Endothelial cell of umbilical vein (primary cell): ENCODE results near the gene STARD13. TPM values are rescaled to one million over a fixed set of nuclear protein-coding genes. Genes with fewer than 3 reads are reported as not detected.

Experiments used
- BruUV-seq: library from RNA; stranded (reverse); fragments of 400-500 nt; replicated peaks from 2 replicates; lab custom pipeline; 2021; lab: Mats Ljungman, UMichigan
- CTCF ChIA-PET: fragments of 300-600, 350-600 bp; sonication (Branson Sonifier 250); formaldehyde crosslinking; loops from one replicate; lab custom pipeline; 2021; ENCODE audit warnings: antibody characterized with exemption, inconsistent platforms; lab: Charles Lee
- POLR2A ChIA-PET: fragments of 300-600, 350-600 bp; sonication (Branson Sonifier 250); formaldehyde crosslinking; loops from one replicate; lab custom pipeline; 2021; ENCODE audit warnings: antibody characterized with exemption, inconsistent platforms; lab: Charles Lee
- DNase-seq: peaks from one replicate; pipeline ENCODE4 v3.0.0-alpha.2; 2011; ENCODE audit warnings: low read depth, low spot score
- FAIRE-seq: peaks from 2 replicates; lab custom pipeline; 2011; peaks lifted over from hg19 to GRCh38; lab: Jason Lieb, UNC
- H2AFZ ChIP-seq: 2 replicates; pipeline ENCODE4 v1.6.0; 2012; ENCODE audit warnings: low read depth, low read length, control low read depth, inconsistent platforms
- H3K27ac ChIP-seq: 2 replicates; pipeline ENCODE4 v1.5.1; 2011; ENCODE audit warnings: low read depth, mild to moderate bottlenecking, control low read depth, low read length, moderate library complexity; ENCODE audit not compliant: insufficient read depth
- H3K27me3 ChIP-seq, 2 experiments: 2 replicates each; pipeline versions ENCODE4 v1.6.0 to v1.6.1; 2011; ENCODE audit warnings: low read length in 2 of 2, mixed read lengths in 1 of 2; ENCODE audit not compliant: control insufficient read depth in 2 of 2, insufficient read depth in 2 of 2
- H3K36me3 ChIP-seq, 2 experiments: 2 replicates in 1 of 2; 3 replicates in 1 of 2; pipeline ENCODE4 v1.5.1; 2011; ENCODE audit warnings: low read length in 2 of 2, mild to moderate bottlenecking in 1 of 2, moderate library complexity in 1 of 2; ENCODE audit not compliant: control insufficient read depth in 2 of 2, insufficient read depth in 2 of 2; ENCODE audit errors: extremely low read depth in 1 of 2
- H3K4me1 ChIP-seq: 3 replicates; pipeline ENCODE4 v1.5.1; 2011; ENCODE audit warnings: mild to moderate bottlenecking, low read length; ENCODE audit not compliant: control insufficient read depth, insufficient read depth; ENCODE audit errors: extremely low read depth
- H3K4me2 ChIP-seq: 2 replicates; pipeline ENCODE4 v1.6.1; 2011; ENCODE audit warnings: low read length, control low read depth, mixed read lengths; ENCODE audit not compliant: insufficient read depth
- H3K4me3 ChIP-seq, 3 experiments: fragments of 200-600 bp in 1 of 3; sonication (generic), shearing (Covaris generic) in 1 of 3; replicated peaks in 1 of 3; 2 replicates each; pipeline ENCODE4 v1.5.1; 2011 to 2016; ENCODE audit warnings: control low read depth in 3 of 3, low read length in 3 of 3, mild to moderate bottlenecking in 2 of 3, inconsistent platforms in 1 of 3, low read depth in 1 of 3, moderate library complexity in 1 of 3; ENCODE audit not compliant: insufficient read depth in 1 of 3
- H3K79me2 ChIP-seq: 2 replicates; pipeline ENCODE4 v1.6.0; 2012; ENCODE audit warnings: low read length, inconsistent platforms; ENCODE audit not compliant: control insufficient read depth, insufficient read depth
- H3K9ac ChIP-seq: replicated peaks from 2 replicates; pipeline ENCODE3; 2011; ENCODE audit warnings: low read length, control low read depth; ENCODE audit not compliant: insufficient read depth; ENCODE audit errors: extremely low read depth
- H3K9me1 ChIP-seq: replicated peaks from 3 replicates; pipeline ENCODE4 v1.6.0; 2011; ENCODE audit warnings: mild to moderate bottlenecking, low read length; ENCODE audit not compliant: control insufficient read depth, insufficient read depth; ENCODE audit errors: extremely low read depth
- H3K9me3 ChIP-seq: replicated peaks from 2 replicates; pipeline ENCODE4 v1.5.1; 2012; ENCODE audit warnings: low read length, inconsistent platforms; ENCODE audit not compliant: control insufficient read depth, insufficient read depth
- H4K20me1 ChIP-seq: replicated peaks from 2 replicates; pipeline ENCODE3; 2011; ENCODE audit warnings: mild to moderate bottlenecking, low read length; ENCODE audit not compliant: control insufficient read depth, insufficient read depth; ENCODE audit errors: extremely low read depth
- EZH2 ChIP-seq: IDR thresholded peaks from 2 replicates; pipeline ENCODE4 v1.6.1; 2012; ENCODE audit warnings: borderline replicate concordance, low read depth, mild to moderate bottlenecking, moderate library complexity, low read length, inconsistent platforms; ENCODE audit not compliant: severe bottlenecking
- FOS ChIP-seq: IDR thresholded peaks from 2 replicates; pipeline ENCODE4 v1.6.1; 2011; ENCODE audit warnings: mild to moderate bottlenecking, low read length, moderate library complexity, borderline replicate concordance; ENCODE audit not compliant: insufficient read depth
- GATA2 ChIP-seq: IDR thresholded peaks from 2 replicates; pipeline ENCODE4 v1.7.0; 2011; ENCODE audit warnings: low read depth, mild to moderate bottlenecking, moderate library complexity, mixed read lengths, low read length; ENCODE audit not compliant: insufficient read length, insufficient read depth
- JUN ChIP-seq: IDR thresholded peaks from 2 replicates; pipeline ENCODE4 v1.6.1; 2011; ENCODE audit warnings: borderline replicate concordance, low read depth; ENCODE audit not compliant: insufficient read length, insufficient read depth
- MYC ChIP-seq: IDR thresholded peaks from one replicate; pipeline ENCODE4 v1.6.1; 2011; ENCODE audit warnings: mild to moderate bottlenecking, low read depth, low read length
- POLR2A ChIP-seq: IDR thresholded peaks from 2 replicates; pipeline ENCODE4 v1.6.1; 2012; ENCODE audit warnings: low read depth, mild to moderate bottlenecking, control low read depth, low read length
- POLR2AphosphoS5 ChIP-seq: IDR thresholded peaks from 2 replicates; pipeline ENCODE4 v1.6.1; 2012; ENCODE audit warnings: low read depth, mild to moderate bottlenecking, control low read depth, low read length, moderate library complexity; ENCODE audit not compliant: insufficient read depth
- dilution Hi-C: fragments of 300-500 bp; cut with MboI; formaldehyde crosslinking; loops from one replicate; pipeline ENCODE4 v1.15.0; 2019; ENCODE audit warnings: low sequenced_read_pairs; ENCODE audit not compliant: extremely low pct_ligation_motif_present
- intact Hi-C: fragments of 100-400 bp; cut with micrococcal nuclease; formaldehyde crosslinking; loops from one replicate; pipeline ENCODE4 v1.10.0; 2022
- polyA plus RNA-seq, 4 experiments: library from polyadenylated mRNA; depleted of rRNA in 3 of 4; stranded (reverse) in 3 of 4; unstranded in 1 of 4; fragments of >200 nt; gene quantifications; 2 replicates each; pipeline versions ENCODE4 v1.2.1 to v1.2.3, GENCODE V29; 2011 to 2012; ENCODE audit warnings: missing spikeins in 1 of 4
- total RNA-seq: library from RNA; stranded (reverse); gene quantifications from 2 replicates; pipeline ENCODE4 v1.2.3, GENCODE V29; 2021
- TF ChIP-seq, protein P1 (sequence below), 2 donors: IDR thresholded peaks; 1 replicate in 1 of 2; 2 replicates in 1 of 2; pipeline ENCODE4 v1.5.1; 2011; ENCODE audit warnings: low read length in 2 of 2, mild to moderate bottlenecking in 2 of 2, moderate library complexity in 2 of 2, control low read depth in 1 of 2, inconsistent platforms in 1 of 2, low read depth in 1 of 2; ENCODE audit not compliant: insufficient read depth in 1 of 2; ENCODE audit errors: extremely low read depth in 1 of 2
- TF ChIP-seq, protein P2 (sequence below): IDR thresholded peaks from 2 replicates; pipeline ENCODE4 v1.6.1; 2011; ENCODE audit not compliant: insufficient read depth, insufficient read length

Gene STARD13
- total and polyA plus RNA-seq, 2 donors (not counting 3 experiments of a cell fraction or from before 2014, with no cell fraction given) = 11.0 to 47.7 TPM

DNA sequence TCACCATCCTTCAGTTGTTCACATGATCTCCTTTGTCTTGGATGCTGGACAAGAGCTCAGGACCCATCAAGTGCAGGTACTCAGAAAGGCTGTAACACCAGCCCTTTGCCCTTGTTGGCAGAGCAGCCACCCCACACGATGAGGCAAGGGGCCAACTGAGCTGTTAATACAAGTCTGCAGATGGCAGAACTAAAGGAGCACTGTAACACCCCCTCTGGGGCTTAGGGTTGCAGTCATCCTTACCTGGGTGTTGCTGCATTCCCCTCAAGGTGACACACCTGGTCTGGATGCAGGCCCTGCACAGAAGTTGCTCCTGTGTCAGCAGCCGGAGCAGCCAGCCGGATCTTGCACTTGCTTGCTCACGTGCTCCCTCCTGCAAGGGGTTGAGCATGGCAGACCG lies 52.0 kb downstream of the STARD13 start:
- intact Hi-C loops = no loop called here
- FAIRE-seq = no peak
- CTCF ChIA-PET = no interaction called here

More for the DNA sequence above, 52.0 kb downstream of the STARD13 start:
- BruUV-seq = no TSS peak
- Histone ChIP-seq H3K36me3 (peaks cover 0 to 2% of the 10 kb centered on the region in 2 experiments), H3K27ac (no peak overlapping the region), H3K4me2 (no peak overlapping the region), H3K9me1 (no peaks in the 10 kb centered on the region), H3K9me3 (no peaks in the 10 kb centered on the region), H3K27me3 (no peaks in the 10 kb centered on the region), H4K20me1 (no peaks in the 10 kb centered on the region), H2AFZ (no peak overlapping the region), H3K79me2 (peaks cover 67% of the 10 kb centered on the region), H3K9ac (no peak overlapping the region), H3K4me3 (no peak overlapping the region), H3K4me1 (peaks cover 52% of the 10 kb centered on the region)
- POLR2A ChIA-PET = no interaction called here
- DNase-seq = no peak
- dilution Hi-C loops = no loop called here
- TF ChIP-seq GATA2 = no peak
- TF ChIP-seq JUN = no peak
- no peak for TF ChIP-seq FOS
- TF ChIP-seq POLR2A = no peak
- no peak for TF ChIP-seq EZH2
- TF ChIP-seq, protein P1, sequence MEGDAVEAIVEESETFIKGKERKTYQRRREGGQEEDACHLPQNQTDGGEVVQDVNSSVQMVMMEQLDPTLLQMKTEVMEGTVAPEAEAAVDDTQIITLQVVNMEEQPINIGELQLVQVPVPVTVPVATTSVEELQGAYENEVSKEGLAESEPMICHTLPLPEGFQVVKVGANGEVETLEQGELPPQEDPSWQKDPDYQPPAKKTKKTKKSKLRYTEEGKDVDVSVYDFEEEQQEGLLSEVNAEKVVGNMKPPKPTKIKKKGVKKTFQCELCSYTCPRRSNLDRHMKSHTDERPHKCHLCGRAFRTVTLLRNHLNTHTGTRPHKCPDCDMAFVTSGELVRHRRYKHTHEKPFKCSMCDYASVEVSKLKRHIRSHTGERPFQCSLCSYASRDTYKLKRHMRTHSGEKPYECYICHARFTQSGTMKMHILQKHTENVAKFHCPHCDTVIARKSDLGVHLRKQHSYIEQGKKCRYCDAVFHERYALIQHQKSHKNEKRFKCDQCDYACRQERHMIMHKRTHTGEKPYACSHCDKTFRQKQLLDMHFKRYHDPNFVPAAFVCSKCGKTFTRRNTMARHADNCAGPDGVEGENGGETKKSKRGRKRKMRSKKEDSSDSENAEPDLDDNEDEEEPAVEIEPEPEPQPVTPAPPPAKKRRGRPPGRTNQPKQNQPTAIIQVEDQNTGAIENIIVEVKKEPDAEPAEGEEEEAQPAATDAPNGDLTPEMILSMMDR (IDR thresholded peaks at IDR 0.05; ENCODE audit: extremely low read depth in 1 of 2, insufficient read depth in 1 of 2, low read depth in 1 of 2, low read length in 2 of 2) = no peak
- TF ChIP-seq POLR2AphosphoS5 = no peak
- no peak for TF ChIP-seq MYC
- TF ChIP-seq, protein P2, sequence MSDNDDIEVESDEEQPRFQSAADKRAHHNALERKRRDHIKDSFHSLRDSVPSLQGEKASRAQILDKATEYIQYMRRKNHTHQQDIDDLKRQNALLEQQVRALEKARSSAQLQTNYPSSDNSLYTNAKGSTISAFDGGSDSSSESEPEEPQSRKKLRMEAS = no peak
